HCT116 (cell line): ENCODE results near the gene ATG16L1. TPM values are rescaled to one million over a fixed set of nuclear protein-coding genes. Genes with fewer than 3 reads are reported as not detected.
A peak's percentile ranks its signal among the peaks of the same experiment; 100 is the strongest.

Experiments used
- ATAC-seq: fragments of 200-7000 bp; cut with Tn5 transposase; 2 replicates; pipeline ENCODE4 v1.9.1; 2020; ENCODE audit warnings: mild to moderate bottlenecking, moderate library complexity
- BruUV-seq: library from RNA; stranded (reverse); fragments of 400-500 nt; replicated peaks from 2 replicates; lab custom pipeline; 2021; lab: Mats Ljungman, UMichigan
- CTCF ChIA-PET: fragments of 300-600 bp; sonication (Branson Sonifier 250); formaldehyde crosslinking; loops from one replicate; lab custom pipeline; 2021; ENCODE audit warnings: antibody characterized with exemption; lab: Charles Lee
- POLR2A ChIA-PET: fragments of 300-600, 350-600 bp; sonication (Branson Sonifier 250); formaldehyde crosslinking; loops from one replicate; lab custom pipeline; 2021; ENCODE audit warnings: antibody characterized with exemption; lab: Charles Lee
- RAD21 ChIA-PET, 2 experiments: fragments of 300-600 bp; sonication (Branson Sonifier 250); formaldehyde crosslinking; loops; one replicate each; lab custom pipeline; 2023; ENCODE audit warnings: low total read pairs in 2 of 2; ENCODE audit not compliant: uncharacterized antibody in 2 of 2, unreplicated experiment in 2 of 2, low non-redundant PET in 1 of 2; lab: Charles Lee
- DNase-seq: peaks from one replicate; pipeline ENCODE4 v3.0.0-alpha.2; 2010; ENCODE audit warnings: low read depth, low spot score
- H2AFZ ChIP-seq: fragments of 200-600 bp; shearing (Covaris generic), sonication (generic); 2 replicates; pipeline ENCODE4 v1.6.1; 2017; ENCODE audit warnings: low read depth, mixed run types, mixed read lengths, antibody characterized with exemption, low read length; ENCODE audit not compliant: poor library complexity, severe bottlenecking
- H3K27ac ChIP-seq: 2 replicates; pipeline ENCODE4 v1.5.1; 2012; ENCODE audit warnings: low read depth, low read length
- H3K27me3 ChIP-seq: fragments of 200-600 bp; sonication (generic); 2 replicates; pipeline ENCODE4 v1.6.1; 2016; ENCODE audit warnings: mixed run types, low read length, mixed read lengths; ENCODE audit not compliant: insufficient read depth
- H3K36me3 ChIP-seq, 2 experiments: fragments of 200-500 bp in 1 of 2; fragments of 200-600 bp in 1 of 2; sonication (Bioruptor generic) in 1 of 2; sonication (generic) in 1 of 2; 2 replicates each; pipeline versions ENCODE4 v1.5.1 to v1.6.1; 2014 to 2016; ENCODE audit warnings: low read length in 2 of 2, inconsistent platforms in 1 of 2, mixed read lengths in 1 of 2, mixed run types in 1 of 2; ENCODE audit not compliant: insufficient read depth in 2 of 2, control insufficient read depth in 1 of 2
- H3K4me1 ChIP-seq, 2 experiments: fragments of 200-600 bp in 1 of 2; sonication (generic) in 1 of 2; 2 replicates each; pipeline versions ENCODE4 v1.5.1 to v1.6.1; 2012 to 2017; ENCODE audit warnings: low read length in 2 of 2, inconsistent platforms in 1 of 2, mild to moderate bottlenecking in 1 of 2, mixed read lengths in 1 of 2, mixed run types in 1 of 2, moderate library complexity in 1 of 2; ENCODE audit not compliant: insufficient read depth in 2 of 2, control insufficient read depth in 1 of 2
- H3K4me2 ChIP-seq: fragments of 200-600 bp; sonication (generic); 2 replicates; pipeline ENCODE4 v1.6.1; 2017; ENCODE audit warnings: mixed run types, low read length, mixed read lengths
- H3K4me3 ChIP-seq, 2 experiments: fragments of 200-600 bp in 1 of 2; sonication (generic) in 1 of 2; replicated peaks in 1 of 2; 2 replicates each; pipeline ENCODE4 v1.5.1; 2011 to 2016; ENCODE audit warnings: low read length in 2 of 2, control low read depth in 1 of 2, low read depth in 1 of 2, mild to moderate bottlenecking in 1 of 2, mixed read lengths in 1 of 2, mixed run types in 1 of 2
- H3K79me2 ChIP-seq: fragments of 200-600 bp; sonication (generic); 2 replicates; pipeline ENCODE4 v1.6.1; 2017; ENCODE audit warnings: mild to moderate bottlenecking, mixed run types, low read length, moderate library complexity, mixed read lengths; ENCODE audit not compliant: insufficient read depth
- H3K9ac ChIP-seq: fragments of 200-600 bp; sonication (generic); 2 replicates; pipeline ENCODE4 v1.6.1; 2016; ENCODE audit warnings: low read length, mixed read lengths
- H3K9me2 ChIP-seq: fragments of 200-600 bp; sonication (generic), shearing (Covaris generic); 2 replicates; pipeline ENCODE4 v1.6.1; 2017; ENCODE audit warnings: mixed run types, mild to moderate bottlenecking, moderate library complexity; ENCODE audit not compliant: insufficient read depth
- H3K9me3 ChIP-seq, 2 experiments: fragments of 200-500 bp in 1 of 2; fragments of 200-600 bp in 1 of 2; sonication (Bioruptor generic) in 1 of 2; sonication (generic) in 1 of 2; 2 replicates each; pipeline ENCODE4 v1.6.1; 2014 to 2017; ENCODE audit warnings: low read length in 2 of 2, mixed read lengths in 2 of 2, inconsistent platforms in 1 of 2, low read depth in 1 of 2, mild to moderate bottlenecking in 1 of 2, mixed run types in 1 of 2, moderate library complexity in 1 of 2; ENCODE audit not compliant: control insufficient read depth in 1 of 2, insufficient read depth in 1 of 2
- H4K20me1 ChIP-seq: fragments of 200-600 bp; sonication (generic), shearing (Covaris generic); 2 replicates; pipeline ENCODE4 v1.6.1; 2017; ENCODE audit warnings: mixed run types, mild to moderate bottlenecking, moderate library complexity; ENCODE audit not compliant: insufficient read depth
- ATF3 ChIP-seq: IDR thresholded peaks from 2 replicates; pipeline ENCODE4 v1.6.1; 2012
- CEBPB ChIP-seq: IDR thresholded peaks from 2 replicates; pipeline ENCODE4 v1.6.1; 2012; ENCODE audit warnings: low read depth
- ELF1 ChIP-seq: IDR thresholded peaks from 2 replicates; pipeline ENCODE4 v1.6.1; 2012; ENCODE audit warnings: low read depth, borderline replicate concordance
- EZH2 ChIP-seq: fragments of 200-600 bp; sonication (generic); IDR thresholded peaks from 2 replicates; pipeline ENCODE4 v1.6.1; 2017; ENCODE audit warnings: antibody characterized with exemption, mixed run types
- EZH2phosphoT487 ChIP-seq: fragments of 200-600 bp; IDR thresholded peaks from 2 replicates; pipeline ENCODE4 v1.6.1; 2018; ENCODE audit warnings: antibody characterized with exemption, borderline replicate concordance
- FOSL1 ChIP-seq: IDR thresholded peaks from 2 replicates; pipeline ENCODE4 v1.6.1; 2012; ENCODE audit warnings: low read depth
- JUND ChIP-seq: IDR thresholded peaks from 2 replicates; pipeline ENCODE4 v1.6.1; 2012
- MAX ChIP-seq: IDR thresholded peaks from 2 replicates; pipeline ENCODE4 v1.6.1; 2012
- POLR2A ChIP-seq: IDR thresholded peaks from 2 replicates; pipeline ENCODE4 v1.7.0; 2011; ENCODE audit warnings: borderline replicate concordance; ENCODE audit not compliant: insufficient read depth, insufficient read length; ENCODE audit errors: extremely low read depth
- RAD21 ChIP-seq: IDR thresholded peaks from 2 replicates; pipeline ENCODE4 v1.6.1; 2012; ENCODE audit warnings: low read depth, mild to moderate bottlenecking
- REST ChIP-seq: IDR thresholded peaks from 2 replicates; pipeline ENCODE4 v1.6.1; 2012; ENCODE audit warnings: low read depth
- SIN3A ChIP-seq: IDR thresholded peaks from 2 replicates; pipeline ENCODE4 v1.6.1; 2012; ENCODE audit warnings: low read depth
- SP1 ChIP-seq: IDR thresholded peaks from 2 replicates; pipeline ENCODE4 v1.6.1; 2012; ENCODE audit warnings: low read depth
- TCF7L2 ChIP-seq: IDR thresholded peaks from 2 replicates; pipeline ENCODE4 v1.7.0; 2011; ENCODE audit warnings: borderline replicate concordance, inconsistent platforms; ENCODE audit not compliant: insufficient read depth, insufficient read length; ENCODE audit errors: extremely low read depth
- YY1 ChIP-seq: IDR thresholded peaks from 2 replicates; pipeline ENCODE4 v1.6.1; 2011; ENCODE audit warnings: low read length, low read depth, moderate library complexity, mild to moderate bottlenecking; ENCODE audit not compliant: insufficient replicate concordance; ENCODE audit errors: extremely low read depth
- ZBTB33 ChIP-seq: IDR thresholded peaks from 2 replicates; pipeline ENCODE4 v1.6.1; 2011; ENCODE audit warnings: mild to moderate bottlenecking, low read length, moderate library complexity; ENCODE audit not compliant: insufficient replicate concordance; ENCODE audit errors: extremely low read depth
- ZFX ChIP-seq: fragments of 450-650 bp; IDR thresholded peaks from 2 replicates; pipeline ENCODE4 v1.6.1; 2017
- ZNF274 ChIP-seq: fragments of 200-500 bp; sonication (Bioruptor generic); IDR thresholded peaks from 2 replicates; pipeline ENCODE4 v1.6.1; 2014; ENCODE audit warnings: mild to moderate bottlenecking, low read depth, low read length, inconsistent platforms
- intact Hi-C: fragments of 100-400 bp; cut with micrococcal nuclease; formaldehyde crosslinking; loops from 2 replicates; pipeline ENCODE4 v1.10.0; 2022
- total RNA-seq: library from RNA; stranded (reverse); gene quantifications from one replicate; pipeline ENCODE4 v1.2.1, GENCODE V29; 2021; ENCODE audit not compliant: unreplicated experiment

Gene ATG16L1
- total RNA-seq, 1 experiment from 2014 or later = 43.4 TPM

GRCh38 chr2:233209117-233209532 lies 42.3 kb upstream of the ATG16L1 start:
- ATAC-seq = no peak
- Histone ChIP-seq H3K36me3 (no peaks in the 10 kb centered on the region), H3K27me3 (no peaks in the 10 kb centered on the region), H3K4me3 (no peak overlapping the region), H2AFZ (no peak overlapping the region), H3K9me2 (no peaks in the 10 kb centered on the region), H3K27ac (no peak overlapping the region), H3K4me1 (peaks cover 34 to 53% of the 10 kb centered on the region in 2 experiments)
- CTCF ChIA-PET = interaction anchor here (1.1 to 1.3 kb wide), 2 partner anchors 10 to 42 kb away, joined by 3 read pairs; partner anchors contain the start of gene ATG16L1
- RAD21 ChIA-PET = no interaction called here
- no peak for DNase-seq
- no TSS peak for BruUV-seq
- TF ChIP-seq SIN3A (no peak), JUND (no peak), TCF7L2 (no peak), EZH2 (no peak), SP1 (no peak), YY1 (no peak), ZBTB33 (no peak), POLR2A (no peak), CEBPB (no peak), ELF1 (no peak), FOSL1 (no peak), RAD21 (no peak), EZH2phosphoT487 (no peak), ATF3 (no peak), ZFX (no peak), ZNF274 (no peak), REST (no peak), MAX (no peak)
- TF ChIP-seq, all 23 proteins: peak for 0
- Histone ChIP-seq H4K20me1 (no peaks in the 10 kb centered on the region), H3K4me2 (peak overlapping the region; percentile 53), H3K79me2 (no peaks in the 10 kb centered on the region), H3K9me3 (no peaks in the 10 kb centered on the region), H3K9ac (no peak overlapping the region)
- POLR2A ChIA-PET = no interaction called here
- intact Hi-C loops = no loop called here
